ENCODE data around the gene LSM7.

LSM7 gene

DNA sequence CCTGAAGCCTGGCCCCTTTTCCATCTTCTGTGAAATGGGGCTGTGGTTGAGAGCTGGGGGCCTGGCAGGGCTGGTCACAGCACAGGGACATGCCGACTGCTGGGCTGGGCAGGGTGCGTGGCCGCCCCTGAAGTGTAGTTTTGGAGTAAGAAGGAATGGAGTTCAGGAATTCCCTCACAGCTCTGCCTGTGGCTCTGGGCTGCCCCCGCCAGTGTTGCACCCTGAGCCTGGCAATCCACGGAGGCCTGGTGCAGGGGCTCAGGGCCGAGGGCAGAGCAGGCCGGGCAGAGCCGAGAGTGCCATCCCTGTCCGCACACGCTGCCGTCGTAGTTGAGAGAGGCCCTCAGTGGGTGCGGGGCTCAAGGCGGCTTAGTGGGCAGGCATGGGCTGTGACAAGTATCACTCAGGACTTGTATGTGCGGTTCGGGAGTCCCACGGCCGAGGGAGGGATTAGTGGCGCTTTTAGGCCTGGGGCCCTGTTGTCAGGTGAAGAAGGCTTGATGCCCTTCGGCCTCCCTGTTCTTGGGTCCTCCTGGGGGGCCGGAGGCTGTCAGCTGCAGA is 9.7 kb upstream of the LSM7 start:
- no peak for DNase-seq (ENCODE audit: low spot score)

DNA sequence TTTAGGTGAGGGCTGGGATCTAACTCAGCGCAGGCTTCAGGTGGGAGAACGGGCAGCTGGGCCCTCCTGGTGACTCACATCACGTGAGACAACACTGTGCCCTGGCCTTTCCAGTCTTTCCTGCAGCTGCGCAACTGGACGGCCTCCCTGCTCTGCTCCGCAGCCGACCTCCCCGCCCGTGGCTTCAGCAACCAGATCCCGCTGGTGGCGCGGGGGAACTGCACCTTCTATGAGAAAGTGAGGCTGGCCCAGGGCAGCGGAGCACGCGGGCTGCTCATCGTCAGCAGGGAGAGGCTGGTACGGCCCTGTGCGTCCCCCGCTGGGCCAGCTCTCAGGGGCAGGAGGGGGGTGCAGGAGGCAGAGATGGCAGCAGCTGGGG is 8.9 kb upstream of the LSM7 start:
- DNase-seq (ENCODE audit: low spot score) = no peak

DNA sequence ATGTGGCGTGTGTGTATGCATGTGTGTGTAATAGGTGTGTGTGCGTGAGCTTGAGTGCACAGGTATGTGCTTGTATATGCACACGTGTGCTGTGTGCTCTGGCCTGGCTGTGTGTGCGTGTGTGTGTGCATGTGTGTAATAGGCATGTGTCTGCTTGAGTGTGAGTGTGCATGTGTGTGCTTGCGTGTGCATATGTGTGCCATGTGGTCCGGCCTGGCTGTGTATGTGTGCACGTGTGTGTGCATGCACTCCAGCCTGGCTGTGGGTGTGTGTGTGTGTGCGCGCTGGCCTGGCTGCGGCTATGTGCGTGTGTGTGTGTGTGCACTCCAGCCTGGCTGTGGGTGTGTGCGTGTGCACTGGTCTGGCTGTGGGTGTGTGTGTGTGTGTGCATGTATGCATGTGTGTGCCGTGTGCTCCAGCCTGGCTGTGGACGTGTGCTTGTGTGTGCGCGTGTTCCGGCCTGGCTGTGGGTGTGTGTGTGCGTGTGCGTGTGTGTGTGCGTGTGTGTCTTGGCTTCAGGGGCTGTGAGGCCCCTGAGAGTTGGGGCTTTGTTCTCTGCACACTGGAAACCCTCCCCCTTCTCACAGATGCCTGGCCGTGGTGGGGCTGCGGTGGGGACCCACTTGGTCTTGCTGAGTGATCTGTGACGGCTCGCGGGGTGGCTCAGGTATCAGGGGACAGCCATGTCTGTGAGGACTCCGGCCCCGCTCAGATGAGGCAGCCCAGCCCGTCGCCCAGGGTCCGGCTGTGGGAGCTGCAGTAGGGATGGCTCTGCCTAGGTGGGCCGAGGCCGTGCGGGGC is 8.3 kb upstream of the LSM7 start:
- no peak for DNase-seq (ENCODE audit: low spot score)

DNA sequence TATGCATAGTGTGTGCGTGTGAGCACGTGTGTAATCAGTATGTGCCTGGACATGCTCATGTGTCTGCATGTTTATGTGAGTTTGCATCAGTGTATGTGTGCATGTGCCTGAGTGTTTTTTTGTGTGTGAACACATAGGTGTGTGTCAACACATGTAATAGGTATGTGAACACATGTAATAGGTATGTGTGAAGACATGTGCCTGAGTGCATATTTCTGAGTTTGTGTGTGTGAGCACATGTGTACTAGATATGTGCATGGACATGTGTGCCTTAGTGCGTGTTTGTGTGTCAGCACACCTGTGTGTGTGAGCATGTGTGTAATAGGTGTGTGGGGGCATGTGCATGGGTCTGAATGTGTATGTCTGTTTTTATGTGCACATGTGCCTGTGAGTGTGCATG is 7.5 kb upstream of the LSM7 start:
- no peak for DNase-seq (ENCODE audit: low spot score)

DNA sequence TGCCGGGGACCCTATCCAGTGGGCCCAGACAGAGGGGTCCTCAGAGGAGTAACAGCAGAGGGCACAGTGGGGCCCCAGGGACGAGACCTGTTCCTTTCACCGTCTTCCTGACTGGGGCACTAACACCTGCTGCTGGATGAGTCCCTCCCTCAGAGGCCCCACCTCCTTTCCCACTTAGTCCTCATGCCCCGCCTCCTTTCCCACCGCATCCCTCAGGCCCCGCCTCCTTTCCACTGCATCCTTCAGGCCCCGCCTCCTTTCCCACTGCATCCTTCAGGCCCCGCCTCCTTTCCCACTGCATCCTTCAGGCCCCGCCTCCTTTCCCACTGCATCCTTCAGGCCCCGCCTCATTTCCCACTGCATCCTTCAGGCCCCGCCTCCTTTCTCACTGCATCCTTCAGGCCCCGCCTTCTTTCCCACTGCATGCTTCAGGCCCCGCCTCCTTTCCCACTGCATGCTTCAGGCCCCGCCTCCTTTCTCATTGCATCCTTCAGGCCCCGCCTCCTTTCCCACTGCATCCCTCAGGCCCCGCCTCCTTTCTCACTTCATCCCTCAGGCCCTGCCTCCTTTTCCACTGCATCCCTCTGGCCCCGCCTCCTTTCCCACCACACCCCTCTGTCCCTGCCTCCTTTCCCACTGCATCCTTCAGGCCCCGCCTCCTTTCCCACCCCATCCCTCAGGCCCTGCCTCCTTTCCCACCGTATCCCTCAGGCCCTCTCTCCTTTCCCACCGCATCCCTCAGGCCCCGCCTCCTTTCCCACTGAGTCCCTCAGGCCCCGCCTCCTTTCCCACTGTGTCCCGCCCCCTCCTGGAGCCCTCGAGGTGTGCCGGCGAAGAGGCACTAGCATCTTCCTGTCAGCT is 6.8 kb upstream of the LSM7 start:
- no peak for DNase-seq (ENCODE audit: low spot score)

DNA sequence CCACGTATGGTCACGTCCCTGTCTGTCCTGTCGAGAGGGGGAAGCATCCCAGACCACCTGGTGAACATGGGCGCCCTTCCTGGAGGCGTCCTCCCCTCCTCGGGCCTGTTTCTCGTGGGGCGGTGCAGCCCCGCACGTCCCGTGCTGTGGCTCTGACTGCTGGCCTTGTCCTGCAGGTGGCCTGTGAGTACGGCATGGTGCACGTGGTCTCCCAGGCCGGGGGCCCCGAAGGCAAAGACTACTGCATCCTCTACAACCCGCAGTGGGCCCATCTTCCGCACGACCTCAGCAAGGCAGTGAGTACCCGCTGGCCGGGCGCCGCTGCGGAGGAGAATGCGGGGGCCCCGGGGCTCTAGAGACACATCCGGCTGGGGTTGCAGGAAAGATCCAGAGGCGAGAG is 6.0 kb upstream of the LSM7 start:
- no peak for DNase-seq (ENCODE audit: low spot score)

DNA sequence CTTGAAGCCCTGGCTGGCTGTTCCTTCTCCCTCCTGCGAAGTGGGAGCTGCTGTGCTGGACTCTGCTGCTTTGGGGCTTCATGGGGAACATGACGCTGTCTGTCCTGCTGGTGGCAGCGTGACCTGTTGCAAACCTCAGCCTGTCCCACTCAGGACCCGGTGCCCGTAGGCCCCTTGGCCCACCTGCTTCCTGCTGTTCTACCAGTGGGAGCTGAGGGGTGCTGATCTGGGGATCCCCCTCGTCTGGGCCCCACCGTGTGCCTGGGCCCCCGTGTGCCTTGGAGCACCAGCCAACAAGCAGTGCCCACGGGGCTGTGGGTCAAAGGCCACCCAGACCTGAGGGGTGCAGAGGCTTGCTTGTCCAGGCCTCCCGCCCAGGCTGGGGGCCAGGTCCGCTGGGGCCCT is 5.4 kb upstream of the LSM7 start:
- no peak for DNase-seq (ENCODE audit: low spot score)

DNA sequence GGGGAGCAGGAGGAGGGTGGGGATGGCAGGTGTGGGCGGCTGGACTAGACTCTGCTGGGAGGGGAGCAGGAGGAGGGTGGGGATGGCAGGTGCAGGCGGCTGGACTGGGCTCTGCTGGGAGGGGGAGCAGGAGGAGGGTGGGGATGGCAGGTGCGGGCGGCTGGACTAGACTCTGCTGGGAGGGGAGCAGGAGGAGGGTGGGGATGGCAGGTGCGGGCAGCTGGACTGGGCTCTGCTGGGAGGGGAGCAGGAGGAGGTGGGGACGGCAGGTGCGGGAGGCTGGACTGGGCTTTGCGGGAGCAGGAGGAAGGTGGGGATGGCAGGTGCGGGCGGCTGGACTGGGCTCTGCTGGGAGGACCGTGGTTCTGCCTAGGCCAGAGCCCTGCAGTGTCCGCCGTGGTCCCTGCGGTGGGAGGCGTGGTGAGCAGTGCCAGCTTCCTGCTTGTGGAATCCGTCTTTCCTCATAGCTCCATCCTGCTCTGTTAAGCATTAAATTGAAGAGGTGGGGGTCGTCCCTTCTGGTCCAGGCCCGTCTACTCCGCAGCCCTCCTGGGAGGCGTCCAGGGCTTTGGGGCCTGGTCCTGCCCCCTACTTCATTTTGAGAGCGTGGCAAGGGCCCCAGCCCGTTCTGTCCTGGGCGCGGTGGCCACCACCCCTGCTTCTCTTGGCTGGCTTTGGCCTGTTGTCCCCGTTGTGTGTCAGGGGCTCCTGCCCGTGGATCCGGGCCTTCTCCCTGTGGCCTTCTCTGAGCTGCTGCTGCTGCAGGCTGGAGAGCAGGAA is 4.8 kb upstream of the LSM7 start:
- DNase-seq (ENCODE audit: low spot score) = no peak

DNA sequence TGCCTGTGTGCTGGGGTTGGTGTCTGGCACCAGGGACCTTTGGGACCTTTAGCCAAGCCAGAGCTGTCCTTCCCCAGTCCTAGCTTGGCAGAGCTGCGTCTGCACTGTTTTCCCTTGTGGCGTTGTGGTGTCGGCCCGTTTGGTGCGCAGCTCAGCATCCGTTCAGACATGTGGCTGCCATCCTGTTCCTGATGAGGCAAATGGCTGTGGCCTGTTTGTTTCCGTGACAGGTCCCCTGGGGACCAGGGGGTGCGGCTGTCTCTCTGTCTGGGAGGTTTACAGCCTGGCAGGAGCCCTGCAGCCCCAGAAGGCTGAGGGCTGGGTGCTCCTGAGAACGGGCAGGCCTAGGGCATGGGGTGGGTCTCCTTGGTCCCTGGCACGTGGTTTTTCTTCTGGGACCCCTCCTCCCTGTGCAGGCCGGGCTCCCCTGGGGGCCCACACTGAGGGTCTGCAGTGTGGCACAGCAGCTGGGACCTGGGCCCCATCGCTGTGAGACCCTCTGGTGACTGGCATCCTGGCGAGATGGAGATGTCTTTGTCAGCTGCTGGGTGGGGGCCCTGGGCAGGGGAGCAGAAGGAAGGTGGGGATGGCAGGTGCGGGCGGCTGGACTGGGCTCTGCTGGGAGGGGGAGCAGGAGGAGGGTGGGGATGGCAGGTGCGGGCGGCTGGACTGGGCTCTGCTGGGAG is 4.1 kb upstream of the LSM7 start:
- DNase-seq (ENCODE audit: low spot score) = no peak

DNA sequence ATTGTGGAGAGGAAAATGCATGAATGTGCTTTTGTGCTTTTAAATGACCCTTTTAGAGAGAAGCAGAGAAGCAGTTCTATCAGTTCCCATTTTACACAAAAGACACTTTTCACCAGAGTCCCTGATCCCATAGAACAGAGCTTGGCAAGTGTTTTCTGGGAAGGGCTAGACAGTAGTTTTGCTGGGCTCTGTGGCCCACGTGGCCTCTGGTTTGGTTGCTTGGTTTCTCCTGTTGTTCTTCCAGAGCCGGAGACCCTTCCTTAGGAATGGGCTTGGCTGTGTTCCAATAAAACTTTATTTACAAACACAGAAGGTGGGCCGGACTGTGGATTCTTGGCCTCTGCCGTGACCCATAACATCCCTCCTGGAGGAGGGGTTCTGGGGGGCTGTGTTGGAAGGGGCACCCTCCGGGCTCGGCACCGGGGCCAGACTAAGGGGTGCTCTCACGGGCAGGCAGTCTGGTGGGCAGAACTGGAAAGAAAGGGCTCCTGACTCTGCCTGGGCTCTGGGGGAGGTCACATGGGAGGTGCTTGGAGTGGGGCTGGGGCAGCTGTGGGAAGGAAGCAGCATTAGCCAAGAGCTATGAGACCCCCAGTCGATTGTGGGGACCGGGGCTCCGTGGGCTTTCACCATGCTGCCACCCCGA is 3.3 kb upstream of the LSM7 start:
- no peak for DNase-seq (ENCODE audit: low spot score)

DNA sequence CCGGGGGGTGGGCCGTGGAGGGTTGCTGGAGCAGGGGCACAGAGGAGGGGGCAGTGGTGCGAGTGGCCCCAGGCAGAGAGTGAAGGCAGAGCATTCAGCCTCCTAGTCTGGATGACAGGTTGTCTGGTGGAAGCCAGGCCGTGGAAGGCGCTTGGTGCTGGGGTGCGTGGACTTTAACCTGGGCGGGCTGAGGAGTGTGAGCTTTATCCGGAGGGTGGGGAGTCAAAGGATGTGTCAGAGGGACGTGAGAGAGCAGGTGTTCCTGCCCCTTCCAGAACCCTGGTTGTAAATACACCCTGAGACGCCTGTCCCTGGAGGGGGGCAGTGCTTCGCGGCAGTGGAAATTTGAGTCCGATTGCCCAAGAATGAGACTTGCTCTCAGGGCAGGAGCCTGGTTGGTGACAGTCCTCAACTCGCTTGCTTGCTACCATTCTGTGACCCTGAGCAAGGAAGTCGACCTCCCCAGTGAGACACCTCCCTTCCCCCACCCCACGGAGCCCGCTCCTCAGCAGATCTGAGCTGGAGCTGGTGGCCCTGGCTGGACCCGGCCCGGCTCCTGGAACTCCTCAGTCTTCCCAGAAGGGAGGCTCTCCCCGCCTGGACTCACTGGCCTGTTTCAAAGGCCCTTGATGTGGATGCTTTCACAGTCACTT is 2.4 kb upstream of the LSM7 start:
- DNase-seq (ENCODE audit: low spot score) = no peak

DNA sequence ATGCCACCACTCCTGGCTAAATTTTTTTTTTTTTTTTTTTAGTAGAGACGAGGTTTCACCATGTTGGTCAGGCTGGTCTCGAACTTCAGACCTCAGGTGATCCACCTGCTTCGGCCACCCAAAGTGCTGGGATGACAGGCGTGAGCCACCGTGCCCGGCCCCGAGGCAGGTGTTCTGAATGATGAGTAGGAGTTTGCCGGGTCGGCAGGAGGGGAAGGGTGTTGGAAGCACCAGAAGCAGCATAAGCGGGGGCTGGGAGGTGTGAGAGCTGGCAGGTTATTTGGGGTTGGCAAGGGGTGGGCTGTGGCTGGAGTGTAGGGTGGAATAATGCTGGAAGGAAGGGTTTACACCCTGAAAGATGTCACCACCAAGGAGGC is 1.9 kb upstream of the LSM7 start:
- DNase-seq (ENCODE audit: low spot score) = no peak

DNA sequence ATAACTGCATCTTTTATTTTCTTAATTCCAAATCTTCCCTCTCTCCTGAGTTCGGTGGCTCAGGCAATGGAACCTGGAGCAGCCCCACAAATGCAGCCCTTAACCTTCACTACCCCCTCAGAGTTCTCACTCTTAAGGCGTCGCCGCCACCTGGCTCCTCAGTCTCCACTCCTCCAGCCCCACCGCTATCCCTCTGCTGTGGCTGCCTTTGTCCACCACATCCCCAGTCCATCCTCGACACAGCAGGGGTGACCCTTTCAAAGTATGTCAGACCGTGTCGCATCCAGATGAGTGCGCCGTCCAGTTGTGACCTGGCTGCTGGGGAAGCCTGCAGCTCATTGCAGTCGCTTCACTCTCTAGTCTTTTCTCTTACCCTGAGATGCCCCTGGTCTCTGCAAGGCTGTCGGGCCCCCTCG is 1.1 kb upstream of the LSM7 start:
- no peak for DNase-seq (ENCODE audit: low spot score)

DNA sequence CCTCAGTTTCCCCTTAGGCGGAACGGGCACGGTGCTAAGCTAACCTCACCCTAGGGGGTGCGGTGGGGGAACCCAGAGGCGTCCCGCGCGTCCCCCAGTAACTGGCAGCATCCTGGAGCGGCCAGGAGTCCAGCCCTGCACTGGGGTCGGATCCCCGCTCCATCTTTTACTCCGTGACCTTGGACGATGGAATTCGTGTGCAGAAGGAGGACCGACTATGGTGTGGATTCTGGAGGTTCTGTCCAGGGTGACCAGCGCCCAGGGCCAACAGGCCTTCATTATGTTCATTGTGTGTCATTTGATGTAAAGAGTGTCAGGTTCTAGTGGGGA is 728 bp upstream of the LSM7 start:
- DNase-seq (ENCODE audit: low spot score) = no peak

DNA sequence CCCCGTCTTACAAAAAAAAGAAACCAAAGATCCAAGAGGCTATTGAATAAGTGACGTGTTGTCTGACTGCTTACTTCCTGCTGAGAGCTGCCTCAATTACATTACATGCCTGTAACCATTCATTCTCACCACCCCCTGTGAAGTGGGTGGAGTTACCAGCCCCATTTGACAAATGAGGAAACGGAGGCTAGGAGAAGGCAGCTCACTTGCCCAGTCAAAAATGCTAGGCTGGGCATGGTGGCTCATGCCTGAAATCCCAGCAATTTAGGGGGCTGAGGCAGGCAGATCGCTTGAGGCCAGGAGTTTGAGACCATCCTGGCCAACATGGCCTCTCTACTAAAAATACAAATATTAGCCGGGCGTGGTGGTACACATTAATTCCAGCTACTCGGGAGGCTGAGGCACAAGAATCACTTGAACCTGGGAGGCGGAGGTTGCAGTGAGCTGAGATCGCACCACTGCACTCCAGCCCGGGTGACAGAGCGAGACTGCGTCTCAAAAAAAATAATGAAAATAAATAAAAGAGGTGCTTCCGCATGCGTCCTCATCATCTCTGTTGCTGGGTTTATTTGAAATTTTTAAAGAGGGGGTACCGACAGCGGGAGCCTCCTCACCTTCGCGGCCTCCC is 499 bp downstream of the LSM7 start:
- DNase-seq (ENCODE audit: low spot score) = peak; percentile 30

DNA sequence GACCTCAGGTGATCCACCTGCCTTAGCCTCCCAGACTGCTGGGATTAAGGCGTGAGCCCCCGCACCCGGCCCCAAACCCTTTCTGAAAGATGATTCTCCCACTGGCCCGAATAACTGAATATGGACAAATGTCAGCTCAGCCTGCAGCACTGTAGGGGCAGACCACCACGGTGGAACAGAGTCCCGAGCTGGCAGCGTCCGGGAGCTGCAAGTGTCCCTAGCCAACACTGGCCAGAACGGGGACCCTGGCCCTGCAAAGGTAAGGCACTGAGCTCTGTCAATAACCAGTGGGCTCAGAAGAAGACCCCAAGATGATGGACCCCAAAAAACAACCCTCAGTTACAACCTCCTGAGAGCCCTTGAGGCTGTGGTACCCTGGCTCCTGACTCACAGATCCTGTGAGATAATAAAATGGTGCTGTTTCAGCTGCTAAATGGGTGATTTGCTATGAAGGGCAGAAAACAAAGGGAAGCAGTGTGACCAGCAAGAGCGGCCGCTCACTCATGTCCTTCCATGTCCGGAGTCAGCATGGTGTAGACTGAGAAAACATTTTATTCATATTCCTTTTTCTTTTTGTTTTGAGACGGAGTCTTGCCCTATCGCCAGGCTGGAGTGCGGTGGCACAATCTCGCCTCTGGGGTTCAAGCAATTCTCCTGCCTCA is 1.6 kb downstream of the LSM7 start:
- no peak for DNase-seq (ENCODE audit: low spot score)

DNA sequence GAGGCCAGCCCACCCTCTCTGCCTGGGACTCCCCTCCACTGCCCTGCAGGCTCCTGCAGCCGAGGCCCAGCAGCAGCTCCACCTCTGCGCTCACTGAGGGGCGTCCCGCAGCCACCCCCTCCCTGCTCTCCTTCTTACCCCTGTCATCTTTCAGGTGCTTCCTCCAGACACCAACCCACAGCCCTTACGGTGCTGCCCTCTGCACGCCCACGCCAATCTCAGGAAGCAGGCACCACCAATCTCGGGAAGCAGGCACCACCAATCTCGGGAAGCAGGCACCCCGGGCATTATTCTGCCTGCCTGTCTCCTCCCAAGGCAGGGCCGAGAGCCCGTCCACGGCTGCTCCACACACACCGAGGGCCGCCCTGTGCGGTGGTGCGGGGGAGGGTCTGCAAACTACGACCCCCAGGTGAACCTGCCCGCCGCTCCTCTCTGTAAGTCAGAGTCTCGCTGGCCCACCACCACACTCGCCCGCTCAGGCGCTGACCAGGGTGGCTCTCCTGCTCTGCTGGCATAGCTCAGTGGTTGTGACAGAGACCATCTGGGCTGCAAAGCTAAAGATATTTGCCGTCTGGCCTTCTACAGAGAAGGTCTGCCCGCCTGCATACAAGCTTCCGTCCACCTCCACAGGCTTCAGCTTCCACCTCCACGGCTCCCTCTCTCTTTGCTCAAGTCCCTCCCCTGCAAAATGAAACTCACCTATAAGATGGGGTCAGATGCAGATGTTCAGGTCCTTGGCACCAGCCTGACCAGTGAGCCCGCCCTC is 2.9 kb downstream of the LSM7 start:
- no peak for DNase-seq (ENCODE audit: low spot score)

DNA sequence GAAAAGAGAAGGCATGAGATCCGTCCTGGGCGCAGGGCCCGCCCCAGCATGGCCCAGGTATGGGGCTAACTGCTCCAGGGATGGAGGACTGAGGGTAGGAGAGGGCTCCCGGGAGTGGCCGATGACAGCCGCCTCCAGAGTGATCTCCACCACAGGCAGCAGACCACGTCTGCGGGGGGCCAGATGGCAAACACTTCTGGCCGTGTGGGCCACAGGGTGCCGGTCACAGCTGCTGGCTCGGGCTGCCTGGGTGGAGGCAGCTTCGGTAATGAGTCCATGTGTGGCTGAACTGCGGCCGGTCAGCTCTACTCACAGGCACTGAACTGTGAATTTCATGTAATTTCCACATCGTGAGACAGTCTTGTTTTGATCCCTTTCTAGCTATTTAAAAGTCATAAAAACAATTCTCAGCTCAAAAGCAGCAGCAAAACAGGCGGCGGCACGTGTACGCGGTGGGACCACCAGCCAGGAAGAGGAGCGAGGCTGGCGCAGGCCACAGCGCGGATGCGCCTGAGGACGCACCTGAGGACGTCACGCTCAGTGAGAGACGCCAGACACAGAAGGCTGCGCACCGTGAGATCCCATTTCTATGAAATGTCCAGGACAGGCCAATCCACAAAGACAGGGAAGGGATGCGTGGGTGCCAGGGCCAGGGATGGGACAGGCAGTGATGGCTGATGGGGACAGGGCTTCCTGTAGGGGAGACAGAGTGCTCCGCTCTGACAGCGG is 4.0 kb downstream of the LSM7 start:
- DNase-seq (ENCODE audit: low spot score) = no peak
